Activated CD4-positive, alpha-beta memory T cell treated with anti-CD3 and anti-CD28 coated beads for 36 hours (primary cell): ENCODE data around the gene PPFIA1. TPM values are rescaled to one million over a fixed set of nuclear protein-coding genes. Genes with fewer than 3 reads are reported as not detected.
A peak's percentile ranks its signal among the peaks of the same experiment; 100 is the strongest.

Source experiments
- CTCF ChIA-PET: fragments of 350-600 bp; sonication (Branson Sonifier 250); formaldehyde crosslinking; loops from one replicate; lab custom pipeline; 2021; ENCODE audit warnings: antibody characterized with exemption, inconsistent platforms; lab: Charles Lee
- POLR2A ChIA-PET: fragments of 350-600 bp; sonication (Branson Sonifier 250); formaldehyde crosslinking; loops from one replicate; lab custom pipeline; 2021; ENCODE audit warnings: antibody characterized with exemption; lab: Charles Lee
- DNase-seq: peaks from one replicate; pipeline ENCODE4 v3.0.0-alpha.2; 2020
- H3K27ac Mint-ChIP-seq: one replicate; pipeline ENCODE4 v1.8.0; 2021; ENCODE audit warnings: mixed read lengths
- H3K27me3 Mint-ChIP-seq: one replicate; pipeline ENCODE4 v1.8.0; 2021; ENCODE audit warnings: mixed read lengths
- H3K36me3 Mint-ChIP-seq: one replicate; pipeline ENCODE4 v1.8.0; 2021; ENCODE audit warnings: mixed read lengths
- H3K4me1 Mint-ChIP-seq: one replicate; pipeline ENCODE4 v1.8.0; 2021; ENCODE audit warnings: low read depth, mixed read lengths
- H3K4me3 Mint-ChIP-seq: one replicate; pipeline ENCODE4 v1.8.0; 2021; ENCODE audit warnings: mild to moderate bottlenecking, mixed read lengths
- H3K9me3 Mint-ChIP-seq: one replicate; pipeline ENCODE4 v1.8.0; 2021; ENCODE audit warnings: mixed read lengths
- intact Hi-C: fragments of 100-400 bp; cut with micrococcal nuclease; formaldehyde crosslinking; loops from one replicate; pipeline ENCODE4 v1.15.1; 2023
- total RNA-seq, 2 experiments: library from RNA; stranded (reverse); gene quantifications; one replicate each; pipeline ENCODE4 v1.2.3, GENCODE V29; 2021

PPFIA1 gene
- total RNA-seq, 2 experiments from 2014 or later = 23.1 to 26.7 TPM

- Mint-ChIP-seq H3K4me1 (peaks cover 18% of the 10 kb centered on the region), H3K9me3 (no peaks in the 10 kb centered on the region), H3K27me3 (no peaks in the 10 kb centered on the region), H3K27ac (no peak overlapping the region), H3K36me3 (peaks cover 18% of the 10 kb centered on the region), H3K4me3 (no peak overlapping the region)
- no peak for DNase-seq
- CTCF ChIA-PET = no interaction called here
- intact Hi-C loops = no loop called here
- POLR2A ChIA-PET = no interaction called here
Observed at GRCh38 chr11:70301721-70302418, 31.4 kb downstream of the PPFIA1 start.

GRCh38 chr11:70302419-70302752, 31.9 kb downstream of the PPFIA1 start:
- Mint-ChIP-seq H3K9me3 (no peaks in the 10 kb centered on the region), H3K4me3 (no peak overlapping the region), H3K27ac (no peak overlapping the region), H3K4me1 (peaks cover 13% of the 10 kb centered on the region), H3K36me3 (peaks cover 15% of the 10 kb centered on the region), H3K27me3 (no peaks in the 10 kb centered on the region)
- CTCF ChIA-PET = no interaction called here
- no peak for DNase-seq
- POLR2A ChIA-PET = no interaction called here
- intact Hi-C loops = no loop called here

- intact Hi-C loops = no loop called here
- POLR2A ChIA-PET = no interaction called here
- Mint-ChIP-seq H3K36me3 (peaks cover 15% of the 10 kb centered on the region), H3K4me1 (peaks cover 9% of the 10 kb centered on the region), H3K27me3 (no peaks in the 10 kb centered on the region), H3K9me3 (no peaks in the 10 kb centered on the region), H3K4me3 (no peak overlapping the region), H3K27ac (no peak overlapping the region)
- CTCF ChIA-PET = interaction anchor here (0.6 kb wide), 1 partner anchor 433 kb away, joined by 4 read pairs; no protein-coding TSS in a partner anchor
- DNase-seq = no peak
Observed at GRCh38 chr11:70303070-70303469, 32.6 kb downstream of the PPFIA1 start.

- intact Hi-C loops = no loop called here
- no peaks in the 10 kb centered on the region for H3K27me3 Mint-ChIP-seq
- peaks cover 5% of the 10 kb centered on the region for H3K4me1 Mint-ChIP-seq
- H3K9me3 Mint-ChIP-seq = no peaks in the 10 kb centered on the region
- H3K27ac Mint-ChIP-seq = no peak overlapping the region
- no peak for DNase-seq
- CTCF ChIA-PET = no interaction called here
- POLR2A ChIA-PET = no interaction called here
- no peak overlapping the region for H3K4me3 Mint-ChIP-seq
- peaks cover 10% of the 10 kb centered on the region for H3K36me3 Mint-ChIP-seq
Observed at GRCh38 chr11:70304208-70304603, 33.7 kb downstream of the PPFIA1 start.

GRCh38 chr11:70305501-70305900, 35.0 kb downstream of the PPFIA1 start:
- H3K27ac Mint-ChIP-seq = no peak overlapping the region
- no peak overlapping the region for H3K4me3 Mint-ChIP-seq
- POLR2A ChIA-PET = no interaction called here
- H3K27me3 Mint-ChIP-seq = no peaks in the 10 kb centered on the region
- no peak for DNase-seq
- peaks cover 6% of the 10 kb centered on the region for H3K36me3 Mint-ChIP-seq
- no peaks in the 10 kb centered on the region for H3K9me3 Mint-ChIP-seq
- intact Hi-C loops = no loop called here
- CTCF ChIA-PET = no interaction called here
- peaks cover 4% of the 10 kb centered on the region for H3K4me1 Mint-ChIP-seq

- ChIA-PET CTCF (no interaction called here), POLR2A (no interaction called here)
- Mint-ChIP-seq H3K4me1 (peaks cover 4% of the 10 kb centered on the region), H3K4me3 (no peak overlapping the region), H3K27ac (no peak overlapping the region), H3K36me3 (peaks cover 9% of the 10 kb centered on the region), H3K27me3 (no peaks in the 10 kb centered on the region), H3K9me3 (no peaks in the 10 kb centered on the region)
- intact Hi-C loops = no loop called here
- DNase-seq = no peak
Observed at GRCh38 chr11:70306586-70307033, 36.1 kb downstream of the PPFIA1 start.

GRCh38 chr11:70307176-70307575, 36.7 kb downstream of the PPFIA1 start:
- H3K27ac Mint-ChIP-seq = no peak overlapping the region
- ChIA-PET CTCF (no interaction called here), POLR2A (interaction anchor here (0.6 kb wide), 1 partner anchor 129 kb away, joined by 4 read pairs; no protein-coding TSS in a partner anchor)
- intact Hi-C loops = no loop called here
- H3K27me3 Mint-ChIP-seq = no peaks in the 10 kb centered on the region
- no peaks in the 10 kb centered on the region for H3K9me3 Mint-ChIP-seq
- peaks cover 8% of the 10 kb centered on the region for H3K36me3 Mint-ChIP-seq
- H3K4me1 Mint-ChIP-seq = peaks cover 4% of the 10 kb centered on the region
- no peak overlapping the region for H3K4me3 Mint-ChIP-seq
- no peak for DNase-seq

GRCh38 chr11:70311616-70312015, 41.1 kb downstream of the PPFIA1 start:
- DNase-seq = no peak
- Mint-ChIP-seq H3K27me3 (no peaks in the 10 kb centered on the region), H3K36me3 (peaks cover 13% of the 10 kb centered on the region), H3K9me3 (no peaks in the 10 kb centered on the region), H3K4me1 (peaks cover 14% of the 10 kb centered on the region), H3K4me3 (no peak overlapping the region), H3K27ac (no peak overlapping the region)
- CTCF ChIA-PET = no interaction called here
- POLR2A ChIA-PET = no interaction called here
- intact Hi-C loops = no loop called here

GRCh38 chr11:70312401-70313357, 42.2 kb downstream of the PPFIA1 start:
- H3K9me3 Mint-ChIP-seq = no peaks in the 10 kb centered on the region
- H3K27me3 Mint-ChIP-seq = no peaks in the 10 kb centered on the region
- intact Hi-C loops = no loop called here
- no peak for DNase-seq
- H3K4me3 Mint-ChIP-seq = no peak overlapping the region
- no peak overlapping the region for H3K27ac Mint-ChIP-seq
- H3K4me1 Mint-ChIP-seq = peaks cover 14% of the 10 kb centered on the region
- POLR2A ChIA-PET = no interaction called here
- CTCF ChIA-PET = no interaction called here
- H3K36me3 Mint-ChIP-seq = peaks cover 13% of the 10 kb centered on the region

- no peak for DNase-seq
- Mint-ChIP-seq H3K27ac (peak overlapping the region; percentile 29), H3K27me3 (no peaks in the 10 kb centered on the region), H3K4me1 (peaks cover 14% of the 10 kb centered on the region), H3K9me3 (no peaks in the 10 kb centered on the region), H3K36me3 (peaks cover 13% of the 10 kb centered on the region), H3K4me3 (no peak overlapping the region)
- CTCF ChIA-PET = no interaction called here
- intact Hi-C loops = no loop called here
- POLR2A ChIA-PET = no interaction called here
Observed at GRCh38 chr11:70313945-70314344, 43.5 kb downstream of the PPFIA1 start.

GRCh38 chr11:70314730-70315129, 44.2 kb downstream of the PPFIA1 start:
- Mint-ChIP-seq H3K4me1 (peaks cover 14% of the 10 kb centered on the region), H3K9me3 (no peaks in the 10 kb centered on the region), H3K36me3 (peaks cover 13% of the 10 kb centered on the region), H3K27ac (no peak overlapping the region), H3K4me3 (no peak overlapping the region), H3K27me3 (no peaks in the 10 kb centered on the region)
- CTCF ChIA-PET = no interaction called here
- POLR2A ChIA-PET = no interaction called here
- no peak for DNase-seq
- intact Hi-C loops = no loop called here

GRCh38 chr11:70315716-70316115, 45.2 kb downstream of the PPFIA1 start:
- intact Hi-C loops = no loop called here
- DNase-seq = no peak
- no peak overlapping the region for H3K4me3 Mint-ChIP-seq
- H3K27me3 Mint-ChIP-seq = no peaks in the 10 kb centered on the region
- no peaks in the 10 kb centered on the region for H3K9me3 Mint-ChIP-seq
- ChIA-PET POLR2A (no interaction called here), CTCF (no interaction called here)
- H3K4me1 Mint-ChIP-seq = peaks cover 14% of the 10 kb centered on the region
- H3K36me3 Mint-ChIP-seq = peaks cover 10% of the 10 kb centered on the region
- no peak overlapping the region for H3K27ac Mint-ChIP-seq
